HepG2 (cell line): ENCODE measurements around the gene ZNF132. TPM values are rescaled to one million over a fixed set of nuclear protein-coding genes. Genes with fewer than 3 reads are reported as not detected.

Experiments
- JDP2 ChIP-seq: sonication (generic); formaldehyde crosslinking; IDR thresholded peaks from 2 replicates; pipeline ENCODE4 v1.8.1; 2022; ENCODE audit warnings: missing genetic modification reagents, borderline replicate concordance
- NAIF1 ChIP-seq: sonication (generic); formaldehyde crosslinking; IDR thresholded peaks from 2 replicates; pipeline ENCODE4 v1.5.0; 2020; ENCODE audit warnings: mild to moderate bottlenecking, missing genetic modification reagents, borderline replicate concordance
- PHF8 ChIP-seq: sonication (generic); formaldehyde crosslinking; IDR thresholded peaks from 2 replicates; pipeline ENCODE4 v1.5.0; 2020; ENCODE audit warnings: missing genetic modification reagents
- SMAD9 ChIP-seq: sonication (generic); formaldehyde crosslinking; IDR thresholded peaks from 2 replicates; pipeline ENCODE4 v1.5.1; 2020; ENCODE audit warnings: mild to moderate bottlenecking, missing genetic modification reagents
- TRIM24 ChIP-seq: sonication (generic); formaldehyde crosslinking; IDR thresholded peaks from 2 replicates; pipeline ENCODE4 v1.8.0; 2022; ENCODE audit warnings: mild to moderate bottlenecking, missing genetic modification reagents
- ZFP41 ChIP-seq: sonication (generic); formaldehyde crosslinking; IDR thresholded peaks from 2 replicates; pipeline ENCODE4 v1.4.0; 2020; ENCODE audit warnings: mild to moderate bottlenecking, missing genetic modification reagents, borderline replicate concordance
- ZNF260 ChIP-seq: sonication (generic); formaldehyde crosslinking; IDR thresholded peaks from 2 replicates; pipeline ENCODE4 v1.4.0; 2020; ENCODE audit warnings: missing genetic modification reagents, low read depth, mild to moderate bottlenecking, borderline replicate concordance
- ZNF737 ChIP-seq: sonication (generic); formaldehyde crosslinking; IDR thresholded peaks from 2 replicates; pipeline ENCODE4 v1.5.0; 2020; ENCODE audit warnings: missing genetic modification reagents, mild to moderate bottlenecking, borderline replicate concordance
- ZNF746 ChIP-seq: sonication (generic); formaldehyde crosslinking; IDR thresholded peaks from 2 replicates; pipeline ENCODE4 v1.8.0; 2022; ENCODE audit warnings: mild to moderate bottlenecking, missing genetic modification reagents
- polyA plus RNA-seq, 8 experiments: library from polyadenylated mRNA; depleted of rRNA in 3 of 8; stranded (reverse) in 7 of 8; unstranded in 1 of 8; fragments of >200 nt; fragmentation: Illumina TruSeq in 4 of 8; extraction: Trizol in 4 of 8; gene quantifications; 2 replicates each; pipeline versions ENCODE4 v1.2.1 to v1.2.3, GENCODE V29; 2011 to 2016; ENCODE audit warnings: low read depth in 4 of 8, missing spikeins in 1 of 8, mixed read lengths in 1 of 8; ENCODE audit not compliant: insufficient read depth in 1 of 8
- total RNA-seq, 5 experiments: library from RNA; depleted of rRNA; stranded (reverse); fragments of >200 nt; fragmentation: Illumina TruSeq; extraction: Trizol; gene quantifications; 2 replicates each; pipeline ENCODE4 v1.2.3, GENCODE V29; 2016; ENCODE audit warnings: low read depth in 1 of 5
- TF ChIP-seq, protein P1 (sequence below): sonication (generic); formaldehyde crosslinking; IDR thresholded peaks from 2 replicates; pipeline ENCODE4 v1.4.0; 2020; ENCODE audit warnings: missing genetic modification reagents
- TF ChIP-seq, protein P2 (sequence below): sonication (generic); formaldehyde crosslinking; IDR thresholded peaks from 2 replicates; pipeline ENCODE4 v1.4.0; 2020; ENCODE audit warnings: missing genetic modification reagents
- TF ChIP-seq, protein P3 (sequence below): sonication (generic); formaldehyde crosslinking; IDR thresholded peaks from 2 replicates; pipeline ENCODE4 v1.4.0; 2020; ENCODE audit warnings: mild to moderate bottlenecking, missing genetic modification reagents
- TF ChIP-seq, protein P4 (sequence below): sonication (generic); formaldehyde crosslinking; IDR thresholded peaks from 2 replicates; pipeline ENCODE4 v1.5.1; 2020; ENCODE audit warnings: mild to moderate bottlenecking, missing genetic modification reagents

Gene ZNF132
- total and polyA plus RNA-seq, 2 of the 13 experiments (the other 11 are each of a cell fraction or from before 2014, with no cell fraction given): not detected

DNA sequence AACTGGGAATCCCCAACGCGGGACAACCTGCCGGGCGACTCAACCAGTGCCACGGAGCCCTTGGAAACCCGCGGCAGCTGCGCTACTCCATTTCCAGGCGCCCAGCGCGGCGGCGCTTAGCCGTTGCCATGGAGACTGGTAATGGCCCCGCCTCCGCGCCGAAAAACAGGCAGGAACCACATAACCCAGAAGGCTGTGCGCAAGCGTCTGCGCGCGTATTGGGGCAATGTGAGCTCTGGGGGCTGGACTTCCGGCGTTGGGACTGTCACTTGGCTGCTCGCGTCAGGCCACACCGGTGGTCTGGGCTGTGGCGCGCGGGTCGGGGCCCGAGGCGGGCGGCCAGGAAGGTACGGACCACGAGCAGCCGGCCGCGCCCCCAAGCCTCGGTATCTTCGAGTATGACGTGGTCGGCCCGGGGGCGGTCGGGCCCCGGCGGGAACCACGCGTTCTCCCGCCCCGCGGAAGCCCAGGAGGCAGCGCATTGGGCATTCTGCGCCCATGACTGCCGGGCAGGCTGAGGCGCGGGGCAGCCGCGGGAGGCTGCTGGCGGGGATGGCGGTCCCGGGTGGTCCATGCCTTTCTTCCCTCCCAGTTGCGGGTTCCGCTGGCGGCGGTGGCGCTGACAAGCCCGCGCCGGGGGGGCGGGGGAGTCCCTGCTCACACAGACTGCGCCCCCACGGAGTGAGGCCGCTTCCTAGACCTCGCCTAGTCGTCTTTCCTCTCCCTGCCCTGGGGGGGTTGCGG lies 11.6 kb upstream of the ZNF132 start, which contains the start of gene ZNF324B (continued):
- TF ChIP-seq, protein P1, sequence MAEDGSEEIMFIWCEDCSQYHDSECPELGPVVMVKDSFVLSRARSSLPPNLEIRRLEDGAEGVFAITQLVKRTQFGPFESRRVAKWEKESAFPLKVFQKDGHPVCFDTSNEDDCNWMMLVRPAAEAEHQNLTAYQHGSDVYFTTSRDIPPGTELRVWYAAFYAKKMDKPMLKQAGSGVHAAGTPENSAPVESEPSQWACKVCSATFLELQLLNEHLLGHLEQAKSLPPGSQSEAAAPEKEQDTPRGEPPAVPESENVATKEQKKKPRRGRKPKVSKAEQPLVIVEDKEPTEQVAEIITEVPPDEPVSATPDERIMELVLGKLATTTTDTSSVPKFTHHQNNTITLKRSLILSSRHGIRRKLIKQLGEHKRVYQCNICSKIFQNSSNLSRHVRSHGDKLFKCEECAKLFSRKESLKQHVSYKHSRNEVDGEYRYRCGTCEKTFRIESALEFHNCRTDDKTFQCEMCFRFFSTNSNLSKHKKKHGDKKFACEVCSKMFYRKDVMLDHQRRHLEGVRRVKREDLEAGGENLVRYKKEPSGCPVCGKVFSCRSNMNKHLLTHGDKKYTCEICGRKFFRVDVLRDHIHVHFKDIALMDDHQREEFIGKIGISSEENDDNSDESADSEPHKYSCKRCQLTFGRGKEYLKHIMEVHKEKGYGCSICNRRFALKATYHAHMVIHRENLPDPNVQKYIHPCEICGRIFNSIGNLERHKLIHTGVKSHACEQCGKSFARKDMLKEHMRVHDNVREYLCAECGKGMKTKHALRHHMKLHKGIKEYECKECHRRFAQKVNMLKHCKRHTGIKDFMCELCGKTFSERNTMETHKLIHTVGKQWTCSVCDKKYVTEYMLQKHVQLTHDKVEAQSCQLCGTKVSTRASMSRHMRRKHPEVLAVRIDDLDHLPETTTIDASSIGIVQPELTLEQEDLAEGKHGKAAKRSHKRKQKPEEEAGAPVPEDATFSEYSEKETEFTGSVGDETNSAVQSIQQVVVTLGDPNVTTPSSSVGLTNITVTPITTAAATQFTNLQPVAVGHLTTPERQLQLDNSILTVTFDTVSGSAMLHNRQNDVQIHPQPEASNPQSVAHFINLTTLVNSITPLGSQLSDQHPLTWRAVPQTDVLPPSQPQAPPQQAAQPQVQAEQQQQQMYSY: no peak
- TF ChIP-seq SMAD9 (CRISPR knock-in tag) (no peak), NAIF1 (CRISPR knock-in tag) (no peak), TRIM24 (no peak), ZNF260 (CRISPR knock-in tag) (no peak), ZFP41 (no peak), PHF8 (CRISPR knock-in tag) (peak; percentile 66), ZNF746 (no peak), ZNF737 (CRISPR knock-in tag) (no peak), JDP2 (CRISPR knock-in tag) (no peak)
- TF ChIP-seq, protein P2, sequence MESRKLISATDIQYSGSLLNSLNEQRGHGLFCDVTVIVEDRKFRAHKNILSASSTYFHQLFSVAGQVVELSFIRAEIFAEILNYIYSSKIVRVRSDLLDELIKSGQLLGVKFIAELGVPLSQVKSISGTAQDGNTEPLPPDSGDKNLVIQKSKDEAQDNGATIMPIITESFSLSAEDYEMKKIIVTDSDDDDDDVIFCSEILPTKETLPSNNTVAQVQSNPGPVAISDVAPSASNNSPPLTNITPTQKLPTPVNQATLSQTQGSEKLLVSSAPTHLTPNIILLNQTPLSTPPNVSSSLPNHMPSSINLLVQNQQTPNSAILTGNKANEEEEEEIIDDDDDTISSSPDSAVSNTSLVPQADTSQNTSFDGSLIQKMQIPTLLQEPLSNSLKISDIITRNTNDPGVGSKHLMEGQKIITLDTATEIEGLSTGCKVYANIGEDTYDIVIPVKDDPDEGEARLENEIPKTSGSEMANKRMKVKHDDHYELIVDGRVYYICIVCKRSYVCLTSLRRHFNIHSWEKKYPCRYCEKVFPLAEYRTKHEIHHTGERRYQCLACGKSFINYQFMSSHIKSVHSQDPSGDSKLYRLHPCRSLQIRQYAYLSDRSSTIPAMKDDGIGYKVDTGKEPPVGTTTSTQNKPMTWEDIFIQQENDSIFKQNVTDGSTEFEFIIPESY (CRISPR knock-in tag): no peak
- TF ChIP-seq, protein P3, sequence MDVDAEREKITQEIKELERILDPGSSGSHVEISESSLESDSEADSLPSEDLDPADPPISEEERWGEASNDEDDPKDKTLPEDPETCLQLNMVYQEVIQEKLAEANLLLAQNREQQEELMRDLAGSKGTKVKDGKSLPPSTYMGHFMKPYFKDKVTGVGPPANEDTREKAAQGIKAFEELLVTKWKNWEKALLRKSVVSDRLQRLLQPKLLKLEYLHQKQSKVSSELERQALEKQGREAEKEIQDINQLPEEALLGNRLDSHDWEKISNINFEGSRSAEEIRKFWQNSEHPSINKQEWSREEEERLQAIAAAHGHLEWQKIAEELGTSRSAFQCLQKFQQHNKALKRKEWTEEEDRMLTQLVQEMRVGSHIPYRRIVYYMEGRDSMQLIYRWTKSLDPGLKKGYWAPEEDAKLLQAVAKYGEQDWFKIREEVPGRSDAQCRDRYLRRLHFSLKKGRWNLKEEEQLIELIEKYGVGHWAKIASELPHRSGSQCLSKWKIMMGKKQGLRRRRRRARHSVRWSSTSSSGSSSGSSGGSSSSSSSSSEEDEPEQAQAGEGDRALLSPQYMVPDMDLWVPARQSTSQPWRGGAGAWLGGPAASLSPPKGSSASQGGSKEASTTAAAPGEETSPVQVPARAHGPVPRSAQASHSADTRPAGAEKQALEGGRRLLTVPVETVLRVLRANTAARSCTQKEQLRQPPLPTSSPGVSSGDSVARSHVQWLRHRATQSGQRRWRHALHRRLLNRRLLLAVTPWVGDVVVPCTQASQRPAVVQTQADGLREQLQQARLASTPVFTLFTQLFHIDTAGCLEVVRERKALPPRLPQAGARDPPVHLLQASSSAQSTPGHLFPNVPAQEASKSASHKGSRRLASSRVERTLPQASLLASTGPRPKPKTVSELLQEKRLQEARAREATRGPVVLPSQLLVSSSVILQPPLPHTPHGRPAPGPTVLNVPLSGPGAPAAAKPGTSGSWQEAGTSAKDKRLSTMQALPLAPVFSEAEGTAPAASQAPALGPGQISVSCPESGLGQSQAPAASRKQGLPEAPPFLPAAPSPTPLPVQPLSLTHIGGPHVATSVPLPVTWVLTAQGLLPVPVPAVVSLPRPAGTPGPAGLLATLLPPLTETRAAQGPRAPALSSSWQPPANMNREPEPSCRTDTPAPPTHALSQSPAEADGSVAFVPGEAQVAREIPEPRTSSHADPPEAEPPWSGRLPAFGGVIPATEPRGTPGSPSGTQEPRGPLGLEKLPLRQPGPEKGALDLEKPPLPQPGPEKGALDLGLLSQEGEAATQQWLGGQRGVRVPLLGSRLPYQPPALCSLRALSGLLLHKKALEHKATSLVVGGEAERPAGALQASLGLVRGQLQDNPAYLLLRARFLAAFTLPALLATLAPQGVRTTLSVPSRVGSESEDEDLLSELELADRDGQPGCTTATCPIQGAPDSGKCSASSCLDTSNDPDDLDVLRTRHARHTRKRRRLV (CRISPR knock-in tag): no peak
- TF ChIP-seq, protein P4, sequence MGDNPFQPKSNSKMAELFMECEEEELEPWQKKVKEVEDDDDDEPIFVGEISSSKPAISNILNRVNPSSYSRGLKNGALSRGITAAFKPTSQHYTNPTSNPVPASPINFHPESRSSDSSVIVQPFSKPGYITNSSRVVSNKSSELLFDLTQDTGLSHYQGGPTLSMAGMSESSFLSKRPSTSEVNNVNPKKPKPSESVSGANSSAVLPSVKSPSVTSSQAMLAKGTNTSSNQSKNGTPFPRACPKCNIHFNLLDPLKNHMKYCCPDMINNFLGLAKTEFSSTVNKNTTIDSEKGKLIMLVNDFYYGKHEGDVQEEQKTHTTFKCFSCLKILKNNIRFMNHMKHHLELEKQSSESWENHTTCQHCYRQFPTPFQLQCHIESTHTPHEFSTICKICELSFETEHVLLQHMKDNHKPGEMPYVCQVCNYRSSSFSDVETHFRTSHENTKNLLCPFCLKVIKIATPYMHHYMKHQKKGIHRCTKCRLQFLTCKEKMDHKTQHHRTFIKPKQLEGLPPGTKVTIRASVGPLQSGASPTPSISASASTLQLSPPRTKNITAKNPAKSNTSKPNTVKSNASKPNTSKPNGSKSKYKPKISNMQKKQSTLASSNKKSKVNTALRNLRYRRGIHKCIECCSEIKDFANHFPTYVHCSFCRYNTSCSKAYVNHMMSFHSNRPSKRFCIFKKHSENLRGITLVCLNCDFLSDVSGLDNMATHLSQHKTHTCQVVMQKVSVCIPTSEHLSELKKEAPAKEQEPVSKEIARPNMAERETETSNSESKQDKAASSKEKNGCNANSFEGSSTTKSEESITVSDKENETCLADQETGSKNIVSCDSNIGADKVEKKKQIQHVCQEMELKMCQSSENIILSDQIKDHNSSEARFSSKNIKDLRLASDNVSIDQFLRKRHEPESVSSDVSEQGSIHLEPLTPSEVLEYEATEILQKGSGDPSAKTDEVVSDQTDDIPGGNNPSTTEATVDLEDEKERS (CRISPR knock-in tag): no peak
